HepG2 (cell line): ENCODE data around the gene SLC13A3. TPM values are rescaled to one million over a fixed set of nuclear protein-coding genes. Genes with fewer than 3 reads are reported as not detected.

Experiments used
- ADNP ChIP-seq: sonication (generic); formaldehyde crosslinking; IDR thresholded peaks from 2 replicates; pipeline ENCODE4 v1.4.0; 2020; ENCODE audit warnings: missing genetic modification reagents
- ATF4 ChIP-seq, 2 experiments: fragments of 450-650 bp in 1 of 2; sonication (generic) in 1 of 2; formaldehyde crosslinking; IDR thresholded peaks; 2 replicates each; pipeline versions ENCODE4 v1.5.0 to v1.8.0; 2020 to 2022; ENCODE audit warnings: mild to moderate bottlenecking in 1 of 2, missing genetic modification reagents in 1 of 2
- BCL6 ChIP-seq: IDR thresholded peaks from 2 replicates; pipeline ENCODE4 v1.6.1; 2016; ENCODE audit warnings: missing genetic modification reagents, missing compliant biosample characterization
- FOXA3 ChIP-seq: IDR thresholded peaks from 2 replicates; pipeline ENCODE4 v1.6.1; 2016; ENCODE audit warnings: missing genetic modification reagents, missing compliant biosample characterization
- NR2F2 ChIP-seq: IDR thresholded peaks from 2 replicates; pipeline ENCODE4 v1.6.1; 2012; ENCODE audit warnings: low read depth, inconsistent platforms, borderline replicate concordance
- PREB ChIP-seq: sonication (generic); formaldehyde crosslinking; IDR thresholded peaks from 2 replicates; pipeline ENCODE4 v1.4.0; 2020; ENCODE audit warnings: missing genetic modification reagents
- REPIN1 ChIP-seq: sonication (generic); formaldehyde crosslinking; IDR thresholded peaks from 2 replicates; pipeline ENCODE4 v1.8.0; 2022; ENCODE audit warnings: missing genetic modification reagents, low read depth, mild to moderate bottlenecking, borderline replicate concordance
- SOX5 ChIP-seq: IDR thresholded peaks from 2 replicates; pipeline ENCODE4 v1.6.1; 2016; ENCODE audit warnings: borderline replicate concordance
- SP5 ChIP-seq: IDR thresholded peaks from 2 replicates; pipeline ENCODE4 v1.6.1; 2016; ENCODE audit warnings: low read depth, borderline replicate concordance
- TARDBP ChIP-seq: sonication (generic); formaldehyde crosslinking; IDR thresholded peaks from 2 replicates; pipeline ENCODE4 v1.8.0; 2022; ENCODE audit warnings: mild to moderate bottlenecking, missing genetic modification reagents
- TEAD3 ChIP-seq: optimal IDR thresholded peaks from 2 replicates; pipeline ENCODE3; 2016; ENCODE audit warnings: borderline replicate concordance
- ZBTB7B ChIP-seq: sonication (generic); formaldehyde crosslinking; IDR thresholded peaks from 2 replicates; pipeline ENCODE4 v1.4.0; 2020; ENCODE audit warnings: missing genetic modification reagents
- ZNF468 ChIP-seq: sonication (generic); formaldehyde crosslinking; IDR thresholded peaks from 2 replicates; pipeline ENCODE4 v1.8.0; 2022; ENCODE audit warnings: mild to moderate bottlenecking, moderate library complexity, missing genetic modification reagents
- ZNF510 ChIP-seq: sonication (generic); formaldehyde crosslinking; IDR thresholded peaks from 2 replicates; pipeline ENCODE4 v1.4.0; 2020; ENCODE audit warnings: low read depth, mild to moderate bottlenecking, missing genetic modification reagents
- ZNF567 ChIP-seq: sonication (generic); formaldehyde crosslinking; IDR thresholded peaks from 2 replicates; pipeline ENCODE4 v1.8.1; 2023; ENCODE audit warnings: mild to moderate bottlenecking, missing genetic modification reagents, borderline replicate concordance
- ZNF616 ChIP-seq: sonication (generic); formaldehyde crosslinking; IDR thresholded peaks from 2 replicates; pipeline ENCODE4 v1.5.0; 2020; ENCODE audit warnings: low read depth, mild to moderate bottlenecking, missing genetic modification reagents
- ZNF687 ChIP-seq: sonication (generic); formaldehyde crosslinking; IDR thresholded peaks from 2 replicates; pipeline ENCODE4 v1.5.1; 2020; ENCODE audit warnings: mild to moderate bottlenecking, missing genetic modification reagents, moderate library complexity
- ZSCAN30 ChIP-seq: sonication (generic); formaldehyde crosslinking; IDR thresholded peaks from 2 replicates; pipeline ENCODE4 v1.5.0; 2020; ENCODE audit warnings: mild to moderate bottlenecking, missing genetic modification reagents
- polyA plus RNA-seq, 8 experiments: library from polyadenylated mRNA; depleted of rRNA in 3 of 8; stranded (reverse) in 7 of 8; unstranded in 1 of 8; fragments of >200 nt; fragmentation: Illumina TruSeq in 4 of 8; extraction: Trizol in 4 of 8; gene quantifications; 2 replicates each; pipeline versions ENCODE4 v1.2.1 to v1.2.3, GENCODE V29; 2011 to 2016; ENCODE audit warnings: low read depth in 4 of 8, missing spikeins in 1 of 8, mixed read lengths in 1 of 8; ENCODE audit not compliant: insufficient read depth in 1 of 8
- total RNA-seq, 5 experiments: library from RNA; depleted of rRNA; stranded (reverse); fragments of >200 nt; fragmentation: Illumina TruSeq; extraction: Trizol; gene quantifications; 2 replicates each; pipeline ENCODE4 v1.2.3, GENCODE V29; 2016; ENCODE audit warnings: low read depth in 1 of 5

Gene SLC13A3
- total and polyA plus RNA-seq, 2 of the 13 experiments (the other 11 are each of a cell fraction or from before 2014, with no cell fraction given): 66.5 to 76.0 TPM

- peak; percentile 75; the same call in 1 of the 2 replicates for TF ChIP-seq SOX5
- TF ChIP-seq ADNP (CRISPR knock-in tag): no peak
- no peak for TF ChIP-seq PREB (CRISPR knock-in tag)
- TF ChIP-seq ATF4 (CRISPR knock-in tag; IDR thresholded peaks at IDR 0.05): 0 out of 4 replicates have a peak, but pooled peaks of 1 of the 2 experiments have one; percentile 36
- TF ChIP-seq REPIN1 (CRISPR knock-in tag): no peak
- no peak for TF ChIP-seq ZNF468 (CRISPR knock-in tag)
- TF ChIP-seq TEAD3 (CRISPR knock-in tag): peak; percentile 12
- no peak for TF ChIP-seq ZBTB7B
- TF ChIP-seq ZSCAN30 (CRISPR knock-in tag): no peak
- peak; percentile 89 for TF ChIP-seq FOXA3 (CRISPR knock-in tag)
- TF ChIP-seq NR2F2: 0 out of 2 replicates have a peak, but pooled peaks have one; percentile 31
- no peak for TF ChIP-seq ZNF687 (CRISPR knock-in tag)
- no peak for TF ChIP-seq ZNF616 (CRISPR knock-in tag)
- no peak for TF ChIP-seq ZNF567
- peak; percentile 100 for TF ChIP-seq BCL6 (CRISPR knock-in tag)
- TF ChIP-seq TARDBP: peak; percentile 39; the same call in 1 of the 2 replicates
- 0 out of 2 replicates have a peak, but pooled peaks have one; percentile 25 for TF ChIP-seq SP5 (CRISPR knock-in tag)
- no peak for TF ChIP-seq ZNF510 (CRISPR knock-in tag)
Observed at GRCh38 chr20:46584508-46584907, 66.8 kb downstream of the SLC13A3 start (continued).
